GM21825 (cell line): ENCODE results near the gene UBE2E3.

Experiments used
- ATAC-seq: cut with Tn5 transposase; IDR thresholded peaks from one replicate; pipeline ENCODE4 v1.9.1; 2021; ENCODE audit warnings: mild to moderate bottlenecking, moderate library complexity; ENCODE audit not compliant: unreplicated experiment

The UBE2E3 gene

GRCh38 chr2:180980106-180980942 lies at the start of gene UBE2E3:
Gene UBE2E3 (plus strand): TSS chr2:180980605. CDS start chr2:180982043, 1,438 bp downstream.
- peak; percentile 77 for ATAC-seq

GRCh38 chr2:180931841-180932240 lies 48.6 kb upstream of the UBE2E3 start:
- ATAC-seq = no peak

GRCh38 chr2:180933332-180933731 lies 47.1 kb upstream of the UBE2E3 start:
- peak; percentile 47 for ATAC-seq

GRCh38 chr2:180934911-180935310 lies 45.5 kb upstream of the UBE2E3 start:
- ATAC-seq = no peak

- ATAC-seq = peak; percentile 89
These were observed 42.9 kb upstream of the UBE2E3 start for GRCh38 chr2:180937480-180937879.

- peak; percentile 48 for ATAC-seq
These were observed 42.0 kb upstream of the UBE2E3 start for GRCh38 chr2:180938451-180938850.

- ATAC-seq = no peak
These were observed 37.1 kb upstream of the UBE2E3 start for GRCh38 chr2:180943275-180943674.

GRCh38 chr2:180944372-180944771 lies 36.0 kb upstream of the UBE2E3 start:
- ATAC-seq = no peak

- no peak for ATAC-seq
These were observed 33.2 kb upstream of the UBE2E3 start for GRCh38 chr2:180947208-180947689.

GRCh38 chr2:180949896-180950295 lies 30.5 kb upstream of the UBE2E3 start:
- ATAC-seq = no peak

- ATAC-seq = no peak
These were observed 28.3 kb upstream of the UBE2E3 start for GRCh38 chr2:180952082-180952481.

- ATAC-seq = no peak
These were observed 27.6 kb upstream of the UBE2E3 start for GRCh38 chr2:180952731-180953336.

- ATAC-seq = no peak
These were observed 26.9 kb upstream of the UBE2E3 start for GRCh38 chr2:180953550-180953949.

GRCh38 chr2:180955101-180955500 lies 25.3 kb upstream of the UBE2E3 start:
- ATAC-seq = no peak

- ATAC-seq = no peak
These were observed 20.6 kb upstream of the UBE2E3 start for GRCh38 chr2:180959787-180960186.

- no peak for ATAC-seq
These were observed 19.4 kb upstream of the UBE2E3 start for GRCh38 chr2:180960982-180961381.

- no peak for ATAC-seq
These were observed 17.6 kb upstream of the UBE2E3 start for GRCh38 chr2:180962727-180963314.

- no peak for ATAC-seq
These were observed 14.0 kb upstream of the UBE2E3 start for GRCh38 chr2:180966378-180966777.

GRCh38 chr2:180969124-180969523 lies 11.3 kb upstream of the UBE2E3 start:
- no peak for ATAC-seq

GRCh38 chr2:180970016-180970415 lies 10.4 kb upstream of the UBE2E3 start:
- ATAC-seq = no peak

GRCh38 chr2:180971811-180972210 lies 8.6 kb upstream of the UBE2E3 start:
- ATAC-seq = no peak

- no peak for ATAC-seq
These were observed 4.8 kb upstream of the UBE2E3 start for GRCh38 chr2:180975585-180975984.
